ENCODE measurements around the gene ZNF157.

The ZNF157 gene

GRCh38 chrX:47446971-47447370 is 76.6 kb downstream of the ZNF157 start:
- DNase-seq (ENCODE audit: low spot score): no peak

- DNase-seq (ENCODE audit: low spot score): no peak
Observed at GRCh38 chrX:47447607-47448006, 77.2 kb downstream of the ZNF157 start.

GRCh38 chrX:47448165-47448806 is 77.9 kb downstream of the ZNF157 start:
- no peak for DNase-seq (ENCODE audit: low spot score)

GRCh38 chrX:47452112-47452511 is 81.7 kb downstream of the ZNF157 start:
- no peak for DNase-seq (ENCODE audit: low spot score)

- DNase-seq (ENCODE audit: low spot score): no peak
Observed at GRCh38 chrX:47456080-47456479, 85.7 kb downstream of the ZNF157 start.

- no peak for DNase-seq (ENCODE audit: low spot score)
Observed at GRCh38 chrX:47458528-47458927, 88.2 kb downstream of the ZNF157 start.

- DNase-seq (ENCODE audit: low spot score): no peak
Observed at GRCh38 chrX:47460561-47460960, 90.2 kb downstream of the ZNF157 start.

Data from ecto neural progenitor cell (in vitro differentiated cells).